Stimulated activated CD8-positive, alpha-beta memory T cell treated with anti-CD3 and anti-CD28 coated beads, Interleukin-15, amount 100 ng/mL, for 24 hours (primary cell): ENCODE measurements around the gene USP44.
A peak's percentile ranks its signal among the peaks of the same experiment; 100 is the strongest.
"Not testable (repeated sequence)": the region's sequence is repeated elsewhere in the genome, so short reads cannot be mapped to it uniquely, and the experiment has no call there.

ENCODE experiments used
- DNase-seq: peaks from one replicate; pipeline ENCODE4 v3.0.0-alpha.2; 2020; ENCODE audit warnings: low read depth

USP44 gene

DNA sequence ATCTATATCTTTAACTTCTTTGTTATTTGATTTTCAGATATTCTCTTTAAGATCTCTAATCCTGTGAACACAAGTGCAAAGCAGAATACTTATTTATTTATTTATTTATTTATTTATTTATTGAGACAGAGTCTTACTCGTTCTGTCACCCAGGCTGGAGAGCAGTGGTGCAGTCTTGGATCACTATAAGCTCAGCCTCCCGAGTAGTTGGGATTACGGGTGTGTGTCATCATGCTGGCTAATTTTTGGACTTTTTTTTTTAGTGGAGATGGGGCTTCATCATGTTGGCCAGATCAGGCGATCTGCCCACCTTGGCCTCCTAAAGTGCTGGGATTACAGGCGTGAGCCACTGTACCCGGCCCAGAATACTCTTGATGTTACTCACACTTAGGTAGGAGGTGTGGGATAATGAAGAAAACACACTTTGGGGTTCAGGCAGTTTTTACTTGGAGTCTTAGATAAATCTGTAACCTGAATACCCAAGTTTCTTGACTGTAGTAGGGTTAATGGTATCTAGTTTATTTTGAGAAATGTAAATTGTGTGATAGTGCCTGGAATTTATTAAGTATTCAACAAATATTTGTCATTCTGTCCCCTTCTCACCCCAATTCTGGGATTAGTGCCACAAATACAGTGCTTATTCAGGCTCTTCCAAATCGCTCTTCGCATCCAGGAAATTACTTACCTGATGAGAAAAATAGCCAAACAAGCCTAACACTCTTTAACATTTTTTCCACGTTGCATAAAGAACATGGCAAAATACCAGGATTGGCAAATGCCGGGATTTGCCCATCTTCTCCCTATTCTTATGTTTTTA is 44.4 kb downstream of the USP44 start:
- DNase-seq, result no peak

DNA sequence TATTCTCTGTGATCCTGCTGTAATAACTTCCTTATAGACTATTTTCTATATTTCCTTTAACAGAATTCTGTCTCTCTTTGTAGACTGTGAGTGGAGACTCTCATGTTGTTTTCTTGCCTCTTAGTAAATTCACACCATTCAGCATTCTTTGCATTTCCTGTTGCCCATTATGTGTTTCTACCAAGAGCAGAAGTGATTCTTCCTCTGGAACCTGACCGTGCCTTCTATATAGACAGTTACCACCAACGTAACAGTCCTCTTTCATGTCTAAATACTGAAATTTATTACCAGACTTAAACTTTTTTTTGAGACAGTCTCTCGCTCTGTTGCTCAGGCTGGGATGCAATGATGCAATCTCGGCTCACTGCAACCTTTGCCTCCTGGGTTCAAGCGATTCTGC is 46.2 kb downstream of the USP44 start:
- no peak for DNase-seq

GRCh38 chr12:95504140-95504539 is 47.1 kb downstream of the USP44 start:
- DNase-seq, result no peak

- no peak for DNase-seq
These were observed 51.5 kb downstream of the USP44 start for GRCh38 chr12:95499772-95500171.

DNA sequence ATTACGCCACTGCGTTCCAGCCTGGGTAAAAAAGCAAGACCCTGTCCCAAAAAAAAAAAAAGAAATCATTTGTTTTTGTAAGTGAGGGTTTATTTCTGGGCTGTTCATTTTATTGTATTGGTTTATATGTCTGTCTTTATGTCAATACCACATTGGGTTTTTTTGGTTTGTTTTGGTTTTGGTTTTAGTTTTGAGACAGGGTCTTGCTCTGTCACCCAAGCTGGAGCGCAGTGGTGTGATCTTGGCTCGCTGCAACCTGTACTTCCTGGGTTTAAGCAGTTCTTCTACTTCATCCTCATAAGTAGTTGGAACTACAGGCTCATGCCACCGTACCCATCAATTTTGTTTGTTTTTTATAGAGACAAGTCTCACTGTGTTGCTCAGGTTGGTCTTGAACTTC is 52.3 kb downstream of the USP44 start:
- no peak for DNase-seq

DNA sequence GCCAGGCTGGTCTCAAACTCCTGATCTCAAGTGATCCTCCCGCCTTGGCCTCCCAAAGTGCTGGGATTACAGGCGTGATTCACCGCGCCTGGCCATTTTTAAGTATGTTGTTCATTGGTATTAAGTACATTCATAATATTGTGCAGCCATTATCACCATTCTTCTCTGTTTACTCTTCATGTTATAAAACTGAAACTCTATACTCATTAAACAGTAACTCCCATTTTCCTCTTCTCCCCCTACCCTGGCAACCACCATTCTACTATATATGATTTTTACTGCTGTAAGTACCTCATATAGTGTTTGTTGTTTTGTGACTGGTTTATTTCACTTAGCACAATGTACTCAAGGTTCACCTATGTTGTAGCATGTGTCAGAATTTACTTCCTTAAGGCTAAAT is 54.2 kb downstream of the USP44 start:
- DNase-seq, result no peak

- DNase-seq, result no peak
These were observed 55.8 kb downstream of the USP44 start for GRCh38 chr12:95495433-95495832.

DNA sequence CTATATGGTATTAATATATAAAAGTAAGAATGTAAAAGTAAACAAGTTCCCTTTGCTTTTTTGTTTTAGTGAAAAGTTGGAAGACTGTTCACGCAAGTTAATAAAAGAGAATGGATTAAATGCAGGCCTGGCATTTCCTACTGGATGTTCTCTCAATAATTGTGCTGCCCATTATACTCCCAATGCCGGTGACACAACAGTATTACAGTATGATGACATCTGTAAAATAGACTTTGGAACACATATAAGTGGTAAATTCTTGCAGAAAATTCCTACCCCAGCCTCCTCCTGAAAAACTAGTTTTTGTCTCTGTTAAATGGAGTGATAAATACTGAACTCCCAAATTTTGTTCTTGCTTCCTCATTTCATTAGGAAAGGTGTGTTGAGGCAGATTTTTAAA is 56.4 kb downstream of the USP44 start:
- DNase-seq, result no peak

DNA sequence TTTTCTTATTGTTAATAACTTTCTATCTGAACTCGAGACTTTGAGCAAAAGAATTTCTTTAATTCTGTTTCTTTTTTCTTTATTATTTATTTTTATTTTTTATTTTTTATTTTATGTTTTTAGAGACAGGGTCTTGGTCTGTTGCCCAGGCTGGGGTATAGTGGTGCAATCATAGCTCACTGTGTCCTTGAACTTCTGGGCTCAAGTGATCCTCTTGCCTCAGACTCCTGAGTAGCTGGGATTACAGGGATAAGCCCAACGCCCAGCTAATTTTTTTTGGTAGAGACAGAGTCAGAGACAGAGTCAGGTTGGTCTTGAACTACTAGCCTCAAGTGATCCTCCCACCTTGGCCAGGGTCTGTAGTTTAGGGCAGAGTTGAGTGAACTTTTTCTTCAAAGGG is 58.8 kb downstream of the USP44 start:
- DNase-seq, result no peak

- DNase-seq, result no peak
These were observed 64.3 kb downstream of the USP44 start for GRCh38 chr12:95487024-95487423.

- DNase-seq, result no peak
These were observed 66.8 kb downstream of the USP44 start for GRCh38 chr12:95484524-95484923.

DNA sequence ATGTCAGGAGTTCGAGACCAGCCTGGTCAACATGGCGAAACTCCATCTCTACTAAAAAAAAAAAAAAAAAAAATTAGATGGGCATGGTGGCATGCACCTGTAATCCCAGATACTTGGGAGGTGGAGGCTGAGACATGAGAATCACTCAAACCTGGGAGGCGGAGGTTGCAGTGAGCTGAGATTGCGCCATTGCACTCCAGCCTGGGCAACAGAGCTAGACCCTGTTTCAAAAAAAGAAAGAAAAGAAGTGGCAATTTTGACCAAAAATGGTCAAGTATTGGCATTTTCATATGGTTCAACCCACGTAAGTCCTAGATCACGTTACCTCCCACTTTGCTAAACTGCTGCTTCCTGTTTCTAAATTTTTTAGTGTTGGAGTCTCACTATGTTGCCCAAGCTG is 68.7 kb downstream of the USP44 start:
- not testable (repeated sequence) for DNase-seq

DNA sequence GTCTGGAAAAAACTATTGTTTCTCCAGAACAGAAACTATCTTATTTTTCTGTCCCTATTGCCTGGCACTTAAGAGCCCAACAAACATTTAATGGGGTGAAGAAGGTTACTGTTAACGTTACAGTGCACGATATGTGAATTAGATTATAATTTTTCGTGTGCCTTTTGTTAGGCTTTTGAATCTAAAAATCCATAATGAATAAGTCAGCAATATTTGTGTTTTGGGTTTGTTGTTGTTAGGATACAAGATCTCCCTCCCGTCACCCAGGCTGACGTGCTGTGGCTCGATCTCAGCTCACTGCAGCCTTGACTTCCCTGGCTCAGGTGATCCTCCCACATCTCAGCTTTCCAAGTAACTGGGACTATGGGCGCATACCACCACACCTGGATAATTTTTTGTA is 69.4 kb downstream of the USP44 start:
- no peak for DNase-seq

GRCh38 chr12:95481072-95481471 is 70.2 kb downstream of the USP44 start:
- no peak for DNase-seq

- DNase-seq, result no peak
These were observed 71.0 kb downstream of the USP44 start for GRCh38 chr12:95480230-95480629.

DNA sequence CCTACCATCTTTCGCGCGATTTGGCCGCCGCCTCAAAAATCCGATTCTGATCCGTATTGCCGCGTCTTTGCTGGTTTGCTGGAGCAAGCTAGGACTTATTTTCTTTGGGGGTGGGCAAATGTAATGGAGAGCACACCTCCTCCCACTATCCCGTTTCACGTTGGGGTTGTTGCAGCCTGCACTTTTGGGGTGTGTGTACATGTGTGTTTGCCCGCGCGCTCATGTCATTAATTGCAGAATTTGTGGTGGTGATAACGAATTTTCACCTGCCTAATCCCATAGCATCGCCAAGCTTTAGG is 76.7 kb downstream of the USP44 start:
- no peak for DNase-seq

DNA sequence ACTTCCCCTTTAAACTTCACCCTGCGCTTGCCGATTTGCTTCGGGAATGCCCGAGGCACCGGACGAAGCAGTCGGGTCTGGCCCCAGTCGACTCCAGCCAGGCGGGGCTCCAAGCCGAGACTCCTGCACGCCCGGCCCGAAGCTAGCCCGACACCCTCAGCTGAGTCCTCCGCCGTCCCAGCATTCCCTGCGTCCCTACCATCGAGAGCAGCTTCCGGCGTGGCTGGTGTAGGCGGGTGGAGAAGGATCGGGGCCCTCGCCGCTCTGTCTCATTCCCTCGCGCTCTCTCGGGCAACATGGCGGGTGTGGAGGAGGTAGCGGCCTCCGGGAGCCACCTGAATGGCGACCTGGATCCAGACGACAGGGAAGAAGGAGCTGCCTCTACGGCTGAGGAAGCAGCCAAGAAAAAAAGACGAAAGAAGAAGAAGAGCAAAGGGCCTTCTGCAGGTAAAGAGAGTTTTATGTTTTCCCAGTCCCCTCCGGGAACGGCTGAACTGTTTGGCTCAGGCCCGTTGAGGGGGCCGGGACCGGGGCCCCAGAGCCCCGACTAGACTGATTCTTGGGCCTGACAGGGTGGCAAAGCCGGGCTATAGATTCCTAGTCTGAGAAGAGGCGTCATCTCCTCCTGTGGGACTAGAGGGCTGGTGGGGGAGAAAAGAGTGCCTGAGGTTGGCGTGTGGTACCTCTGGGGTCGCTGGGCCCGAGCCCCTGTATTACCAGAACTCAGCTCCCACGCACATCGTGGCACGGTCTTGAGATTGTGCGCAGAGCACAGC is 77.2 kb downstream of the USP44 start, which contains the start of gene METAP2:
Gene METAP2, plus strand, starts transcription at position 269 of the 776 bp plus-strand sequence. Its CDS starts 28 bp downstream, at position 297.
- peak; percentile 74 for DNase-seq

GRCh38 chr12:95473231-95473883 is 77.9 kb downstream of the USP44 start:
- DNase-seq, result peak; percentile 2

DNA sequence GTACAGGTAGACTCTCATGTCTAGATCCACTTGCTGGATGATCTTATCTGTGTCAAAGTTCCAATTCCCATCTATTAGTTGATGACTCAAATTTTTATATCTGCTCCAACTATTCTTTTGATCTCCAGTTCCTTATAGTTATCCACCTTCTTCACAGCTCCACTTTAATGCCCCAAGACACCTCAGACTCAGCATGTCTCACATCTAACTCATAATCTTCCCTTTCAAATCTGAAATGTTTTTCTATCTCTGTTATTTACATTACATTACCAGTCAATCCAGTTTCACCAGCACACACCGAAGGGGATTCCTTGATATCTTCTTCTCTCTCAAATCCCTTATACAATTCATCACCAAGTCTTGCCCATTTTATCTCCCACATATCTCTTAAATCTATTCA is 81.0 kb downstream of the USP44 start:
- no peak for DNase-seq
